ENCODE data around the gene RANBP17. TPM values are rescaled to one million over a fixed set of nuclear protein-coding genes. Genes with fewer than 3 reads are reported as not detected.

The RANBP17 gene
- total and polyA plus RNA-seq, 2 experiments from 2014 or later = 10.9 to 20.0 TPM

DNA sequence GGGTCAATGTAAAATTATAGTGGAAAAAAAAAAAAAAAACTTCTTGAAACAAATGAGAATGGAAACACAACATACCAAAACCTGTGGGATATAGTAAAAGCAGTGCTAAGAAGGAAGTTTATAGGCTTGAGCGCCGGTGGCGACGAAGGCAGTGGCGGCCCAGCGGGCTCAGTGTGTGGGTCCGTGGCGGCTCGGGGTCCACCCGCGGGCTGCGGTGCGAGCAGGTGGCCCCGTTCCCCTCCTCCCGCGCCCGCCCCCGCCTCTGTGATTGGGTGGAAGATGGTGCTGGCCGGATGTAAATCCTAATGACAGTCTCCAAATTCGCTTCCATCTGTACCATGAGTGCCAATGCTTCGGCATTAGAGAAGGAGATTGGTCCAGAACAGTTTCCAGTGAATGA lies 389.7 kb downstream of the RANBP17 start:
- Histone ChIP-seq H3K27ac (no peak overlapping the region), H3K36me3 (peaks cover 3% of the 10 kb centered on the region), H3K4me3 (no peak overlapping the region), H3K9me3 (ENCODE audit: low read depth) (no peaks in the 10 kb centered on the region), H3K4me1 (ENCODE audit: low read depth) (no peaks in the 10 kb centered on the region), H3K27me3 (no peaks in the 10 kb centered on the region)
- TF ChIP-seq, protein P1, sequence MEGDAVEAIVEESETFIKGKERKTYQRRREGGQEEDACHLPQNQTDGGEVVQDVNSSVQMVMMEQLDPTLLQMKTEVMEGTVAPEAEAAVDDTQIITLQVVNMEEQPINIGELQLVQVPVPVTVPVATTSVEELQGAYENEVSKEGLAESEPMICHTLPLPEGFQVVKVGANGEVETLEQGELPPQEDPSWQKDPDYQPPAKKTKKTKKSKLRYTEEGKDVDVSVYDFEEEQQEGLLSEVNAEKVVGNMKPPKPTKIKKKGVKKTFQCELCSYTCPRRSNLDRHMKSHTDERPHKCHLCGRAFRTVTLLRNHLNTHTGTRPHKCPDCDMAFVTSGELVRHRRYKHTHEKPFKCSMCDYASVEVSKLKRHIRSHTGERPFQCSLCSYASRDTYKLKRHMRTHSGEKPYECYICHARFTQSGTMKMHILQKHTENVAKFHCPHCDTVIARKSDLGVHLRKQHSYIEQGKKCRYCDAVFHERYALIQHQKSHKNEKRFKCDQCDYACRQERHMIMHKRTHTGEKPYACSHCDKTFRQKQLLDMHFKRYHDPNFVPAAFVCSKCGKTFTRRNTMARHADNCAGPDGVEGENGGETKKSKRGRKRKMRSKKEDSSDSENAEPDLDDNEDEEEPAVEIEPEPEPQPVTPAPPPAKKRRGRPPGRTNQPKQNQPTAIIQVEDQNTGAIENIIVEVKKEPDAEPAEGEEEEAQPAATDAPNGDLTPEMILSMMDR (IDR thresholded peaks at IDR 0.05; ENCODE audit: low read depth, low read length) = no peak
- DNase-seq (ENCODE audit: low read depth in 1 of 2, low spot score in 1 of 2) = no peak

DNA sequence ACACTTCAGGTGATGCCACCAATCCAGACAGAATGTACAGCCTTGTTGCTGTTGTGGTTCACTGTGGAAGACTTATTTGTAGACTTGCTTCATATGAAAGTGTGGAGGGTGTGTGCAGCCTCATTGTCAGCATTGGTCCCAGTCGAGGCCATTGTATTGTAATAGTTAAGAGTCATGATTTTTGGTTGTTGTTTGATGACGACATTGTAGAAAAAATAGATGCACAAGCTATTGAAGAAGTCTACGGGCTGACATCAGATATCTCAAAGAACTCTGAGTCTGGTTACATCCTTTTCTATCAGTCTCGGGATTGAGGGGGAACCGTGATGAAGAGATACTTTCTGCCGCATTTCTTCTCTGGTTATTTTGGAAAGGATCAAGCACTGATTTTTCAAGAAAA lies 390.9 kb downstream of the RANBP17 start:
- Histone ChIP-seq H3K36me3 (peaks cover 3% of the 10 kb centered on the region), H3K9me3 (ENCODE audit: low read depth) (no peaks in the 10 kb centered on the region), H3K27me3 (no peaks in the 10 kb centered on the region), H3K4me1 (ENCODE audit: low read depth) (no peaks in the 10 kb centered on the region), H3K4me3 (no peak overlapping the region), H3K27ac (no peak overlapping the region)
- DNase-seq (ENCODE audit: low read depth in 1 of 2, low spot score in 1 of 2) = no peak
- TF ChIP-seq, protein P1 (IDR thresholded peaks at IDR 0.05; ENCODE audit: low read depth, low read length) = no peak

DNA sequence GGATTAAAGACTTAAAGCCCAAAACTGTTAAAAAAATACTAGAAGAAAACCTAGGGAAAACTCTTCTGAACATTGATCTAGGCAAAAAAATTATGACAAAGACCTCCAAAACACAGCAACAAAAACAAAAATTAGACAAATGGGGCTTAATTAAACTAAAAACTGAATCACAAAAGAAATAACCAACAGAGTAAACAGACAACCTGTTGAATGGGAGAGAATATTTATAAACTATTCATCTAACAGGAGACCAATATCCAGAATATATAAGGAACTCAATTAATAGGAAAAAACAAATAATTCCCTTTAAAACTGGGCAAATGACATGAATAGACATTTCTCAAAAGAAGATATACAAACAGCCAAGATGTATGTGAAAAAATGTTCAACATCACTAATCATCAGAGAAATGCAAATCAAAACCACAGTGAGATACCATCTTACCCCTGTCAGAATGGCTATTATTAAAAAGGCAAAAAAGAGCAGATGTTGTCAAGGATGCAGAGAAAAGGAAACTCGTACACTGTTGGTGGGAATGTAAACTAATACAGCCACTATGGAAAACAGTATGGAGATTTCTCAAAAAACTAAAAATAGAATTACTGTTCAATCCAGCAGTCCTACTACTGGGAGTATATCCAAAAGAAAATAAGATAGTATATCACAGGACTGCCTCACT lies 397.1 kb downstream of the RANBP17 start:
- TF ChIP-seq, protein P1 (IDR thresholded peaks at IDR 0.05; ENCODE audit: low read depth, low read length) = no peak

DNA sequence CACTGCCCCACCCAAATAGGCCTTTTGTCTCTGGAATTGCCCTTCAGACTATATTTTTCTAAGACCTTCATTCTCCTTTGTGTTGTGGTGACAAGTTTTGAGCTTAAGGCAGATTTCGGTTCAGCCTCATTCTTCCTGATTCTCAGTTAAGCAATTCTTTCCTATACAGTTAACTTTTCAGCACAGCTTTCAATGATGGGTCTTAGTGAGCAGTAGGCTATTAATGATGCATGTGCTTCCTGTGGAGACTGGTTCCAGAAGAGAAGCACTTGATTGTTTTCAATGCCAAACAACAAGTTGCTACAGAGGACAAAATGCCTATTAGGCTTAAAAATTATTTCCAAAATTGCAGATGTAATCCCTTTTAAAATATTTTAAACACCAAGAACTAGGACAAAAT lies 399.5 kb downstream of the RANBP17 start:
- no peaks in the 10 kb centered on the region for H3K36me3 ChIP-seq
- TF ChIP-seq, protein P1 (IDR thresholded peaks at IDR 0.05; ENCODE audit: low read depth, low read length) = no peak
- no peaks in the 10 kb centered on the region for H3K4me1 ChIP-seq (ENCODE audit: low read depth)
- H3K27ac ChIP-seq = no peak overlapping the region
- H3K27me3 ChIP-seq = no peaks in the 10 kb centered on the region
- no peak for DNase-seq (ENCODE audit: low read depth in 1 of 2, low spot score in 1 of 2)
- H3K9me3 ChIP-seq (ENCODE audit: low read depth) = no peaks in the 10 kb centered on the region
- no peak overlapping the region for H3K4me3 ChIP-seq

More for the DNA sequence above, 397.1 kb downstream of the RANBP17 start:
- no peaks in the 10 kb centered on the region for H3K4me1 ChIP-seq (ENCODE audit: low read depth)
- H3K27me3 ChIP-seq = no peaks in the 10 kb centered on the region
- no peaks in the 10 kb centered on the region for H3K9me3 ChIP-seq (ENCODE audit: low read depth)
- H3K4me3 ChIP-seq = no peak overlapping the region
- peak in 1 of 2 donors; percentile 6 for DNase-seq (ENCODE audit: low read depth in 1 of 2, low spot score in 1 of 2)
- H3K27ac ChIP-seq = no peak overlapping the region
- no peaks in the 10 kb centered on the region for H3K36me3 ChIP-seq

DNA sequence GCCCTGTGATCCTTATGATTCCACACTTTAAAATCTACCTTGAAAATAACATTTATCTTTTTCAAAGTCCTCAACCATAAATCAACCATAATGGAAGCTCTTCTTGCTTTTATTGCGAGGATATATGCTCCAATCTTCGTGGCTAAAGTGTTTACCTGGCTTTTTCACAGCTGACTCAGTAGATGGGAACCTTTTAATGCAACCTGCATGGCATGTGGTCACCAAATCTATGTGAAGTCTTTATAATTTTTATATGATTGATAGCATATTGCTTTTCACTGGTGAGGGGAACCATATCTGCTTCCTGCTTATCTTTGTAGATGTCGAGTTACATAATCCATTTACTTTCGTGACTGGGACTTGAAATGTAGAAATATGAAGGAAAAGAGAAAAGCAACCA lies 400.1 kb downstream of the RANBP17 start:
- no peak for DNase-seq (ENCODE audit: low read depth in 1 of 2, low spot score in 1 of 2)

More for the DNA sequence above, 400.1 kb downstream of the RANBP17 start:
- Histone ChIP-seq H3K4me3 (no peak overlapping the region), H3K36me3 (no peaks in the 10 kb centered on the region), H3K27ac (no peak overlapping the region), H3K9me3 (ENCODE audit: low read depth) (no peaks in the 10 kb centered on the region), H3K4me1 (ENCODE audit: low read depth) (no peaks in the 10 kb centered on the region), H3K27me3 (no peaks in the 10 kb centered on the region)
- TF ChIP-seq, protein P1 (IDR thresholded peaks at IDR 0.05; ENCODE audit: low read depth, low read length) = no peak
